HG03064 (cell line): ENCODE measurements around the gene AP5B1.
"Not testable (repeated sequence)": the region's sequence is repeated elsewhere in the genome, so short reads cannot be mapped to it uniquely, and the experiment has no call there.

Source experiments
- ATAC-seq: cut with Tn5 transposase; IDR thresholded peaks from one replicate; pipeline ENCODE4 v1.9.1; 2021; ENCODE audit warnings: low read depth; ENCODE audit not compliant: unreplicated experiment

Gene AP5B1

DNA sequence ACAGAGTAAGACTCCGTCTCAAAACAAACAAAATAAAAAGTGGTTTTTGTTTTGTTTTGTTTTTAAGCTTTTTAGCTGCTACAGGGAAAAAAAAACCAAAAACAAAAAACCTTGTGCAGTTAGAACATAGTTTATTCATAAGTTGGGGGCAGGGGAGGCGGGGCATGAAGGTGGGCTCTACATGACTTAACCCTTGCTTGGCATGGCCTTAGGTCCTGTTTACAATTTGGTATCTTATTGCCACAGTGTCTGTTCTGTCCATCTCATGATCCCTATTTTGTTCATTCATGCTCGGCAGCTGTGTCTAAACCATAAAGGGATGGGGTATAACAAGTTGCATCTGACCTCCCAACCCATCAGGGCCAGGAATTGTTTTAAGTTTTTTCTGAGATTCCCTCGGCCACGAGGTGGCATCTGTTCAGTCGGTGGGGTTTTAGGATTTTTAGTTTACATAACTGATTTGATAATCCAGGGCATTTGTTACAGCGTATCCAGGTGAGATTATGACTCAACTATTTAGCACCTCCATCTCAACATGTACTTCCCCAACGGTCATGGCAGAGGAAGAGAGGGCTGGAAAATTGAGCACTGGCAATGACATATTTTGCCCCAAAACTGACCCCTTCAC, 6.9 kb downstream of the AP5B1 start:
- no peak for ATAC-seq

DNA sequence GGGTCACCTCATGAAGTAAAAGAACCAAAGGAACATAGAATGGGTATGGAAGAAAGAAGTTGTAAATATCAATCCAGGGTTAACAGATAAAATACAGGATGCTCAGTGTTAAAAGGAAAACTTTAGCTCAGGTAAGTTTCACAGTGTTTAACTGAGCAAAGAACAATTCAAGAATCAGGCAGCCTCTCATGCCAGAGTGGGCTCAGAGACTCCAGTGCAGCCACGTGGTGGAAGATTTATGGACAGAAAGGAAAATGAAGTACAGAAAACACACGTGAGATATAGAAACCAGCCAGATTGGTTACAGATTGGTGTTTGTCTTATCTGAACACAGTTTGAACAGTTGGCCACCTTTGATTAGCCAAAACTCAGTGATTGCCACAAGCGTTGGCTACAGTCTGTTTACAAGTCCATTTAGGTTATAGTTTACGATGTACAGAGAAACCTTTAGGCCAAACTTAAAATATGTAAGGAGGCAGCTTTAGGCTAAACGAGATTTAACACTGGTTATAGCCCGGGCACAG, 9.1 kb downstream of the AP5B1 start:
- ATAC-seq = no peak

DNA sequence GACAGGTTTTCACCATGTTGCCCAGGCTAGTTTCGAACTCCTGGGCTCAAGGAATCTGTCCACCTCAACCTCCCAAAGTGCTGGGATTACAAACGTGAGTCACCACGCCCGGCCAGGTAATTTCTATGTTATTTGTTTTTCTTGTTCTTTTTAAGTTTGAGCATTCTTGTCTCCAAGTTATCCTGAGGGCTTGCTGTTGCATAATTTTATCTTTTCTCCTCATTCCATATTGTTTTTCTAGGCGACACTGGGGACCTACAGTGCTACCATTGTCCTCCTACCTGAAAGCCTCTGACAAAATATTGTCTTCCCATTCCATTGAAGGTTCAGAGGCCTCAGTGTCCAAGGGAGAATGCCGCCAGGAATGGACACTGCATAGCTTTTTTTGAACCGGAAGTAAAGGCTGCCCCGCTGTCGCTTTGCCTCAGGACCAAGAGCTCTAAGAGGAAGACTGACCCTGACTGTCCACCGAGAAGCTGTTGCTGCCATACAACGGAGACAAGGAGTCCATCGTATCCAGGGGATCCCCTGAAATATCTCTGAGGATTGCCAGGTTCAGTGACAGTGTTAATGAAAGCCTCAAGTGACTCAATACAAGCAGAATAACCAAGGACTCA, 9.7 kb downstream of the AP5B1 start:
- ATAC-seq = no peak

DNA sequence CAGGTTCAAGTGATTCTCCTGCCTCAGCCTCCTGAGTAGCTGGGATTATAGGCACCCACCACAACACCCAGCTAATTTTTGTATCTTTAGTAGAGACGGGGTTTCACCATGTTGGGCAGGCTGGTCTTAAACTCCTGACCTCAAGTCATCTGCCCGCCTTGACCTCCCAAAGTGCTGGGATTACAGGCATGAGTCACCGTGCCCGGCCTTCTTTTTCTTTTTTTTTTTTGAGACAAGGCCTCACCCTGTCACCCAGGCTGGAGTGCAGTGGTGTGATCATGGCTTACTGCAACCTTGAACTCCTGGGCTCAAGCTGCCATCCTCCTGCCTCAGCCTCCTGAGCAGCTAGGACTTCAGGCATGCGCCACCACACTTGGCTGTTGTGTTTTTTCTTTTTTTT, 13.0 kb downstream of the AP5B1 start:
- not testable (repeated sequence) for ATAC-seq

DNA sequence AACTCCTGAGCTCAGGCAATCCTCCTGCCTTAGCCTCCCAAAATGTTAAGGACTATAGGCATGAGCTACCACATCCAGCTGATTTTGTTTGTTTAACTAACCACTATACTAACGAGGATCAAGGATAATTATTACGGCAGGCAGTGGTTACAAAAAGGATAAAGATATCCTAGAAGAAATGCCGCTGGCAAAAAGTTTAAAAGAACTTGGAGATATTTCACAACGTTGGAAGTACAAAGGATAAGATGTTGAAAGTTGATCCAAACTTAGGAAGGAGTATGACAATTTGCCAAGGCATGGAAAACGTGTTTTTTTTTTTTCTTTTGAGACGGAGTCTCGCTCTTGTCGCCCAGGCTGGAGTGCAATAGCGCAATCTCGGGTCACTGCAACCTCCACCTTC, 13.4 kb downstream of the AP5B1 start:
- ATAC-seq = no peak

DNA sequence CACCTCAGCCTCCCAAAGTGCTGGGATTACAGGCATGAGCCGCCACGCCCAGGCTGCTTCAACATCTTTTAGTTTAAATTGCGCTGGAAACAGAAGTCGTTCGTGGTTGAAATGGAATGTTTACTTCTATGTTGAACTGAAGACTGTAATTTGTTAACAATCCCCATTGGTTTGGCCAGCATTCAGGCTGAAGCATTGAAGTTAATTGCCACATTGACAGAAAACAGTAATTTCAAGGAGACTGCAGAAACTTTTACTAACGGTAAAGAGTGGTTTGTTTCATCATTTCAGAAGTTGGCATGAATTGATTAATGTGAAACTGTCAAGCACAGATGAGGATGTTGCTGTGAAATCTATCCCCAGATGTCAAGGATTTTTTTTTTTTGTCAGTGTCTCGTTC, 14.2 kb downstream of the AP5B1 start:
- no peak for ATAC-seq

DNA sequence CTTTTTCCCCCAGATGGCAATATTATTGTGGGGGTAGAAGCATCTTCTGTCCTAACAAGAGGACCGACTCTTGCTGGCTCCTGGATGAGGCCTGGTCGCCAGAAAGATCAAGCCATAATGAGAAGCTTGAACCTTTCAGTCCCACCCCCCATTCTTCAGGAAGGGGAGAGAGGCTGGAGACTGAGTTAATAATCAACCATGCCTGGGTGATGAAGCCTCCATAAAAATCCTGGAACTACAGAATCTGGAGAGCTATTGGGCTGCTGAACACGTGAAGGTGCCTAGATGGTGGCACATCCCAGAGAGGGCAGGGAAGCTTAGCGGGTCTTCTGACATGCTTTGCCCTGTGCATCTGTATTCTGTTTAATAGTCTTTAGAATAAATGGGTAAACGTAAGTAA, 16.3 kb downstream of the AP5B1 start:
- no peak for ATAC-seq

DNA sequence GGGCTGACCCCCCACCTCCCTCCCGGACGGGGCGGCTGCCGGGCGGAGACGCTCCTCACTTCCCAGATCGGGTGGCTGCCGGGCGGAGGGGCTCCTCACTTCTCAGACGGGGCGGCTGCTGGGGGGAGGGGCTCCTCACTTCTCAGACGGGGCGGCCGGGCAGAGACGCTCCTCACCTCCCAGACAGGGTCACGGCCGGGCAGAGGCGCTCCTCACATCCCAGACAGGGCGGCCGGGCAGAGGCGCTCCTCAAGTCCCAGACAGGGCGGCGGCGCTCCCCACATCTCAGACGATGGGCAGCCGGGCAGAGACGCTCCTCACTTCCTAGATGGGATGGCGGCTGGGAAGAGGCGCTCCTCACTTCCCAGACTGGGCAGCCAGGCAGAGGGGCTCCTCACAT, 18.0 kb downstream of the AP5B1 start:
- ATAC-seq = not testable (repeated sequence)

DNA sequence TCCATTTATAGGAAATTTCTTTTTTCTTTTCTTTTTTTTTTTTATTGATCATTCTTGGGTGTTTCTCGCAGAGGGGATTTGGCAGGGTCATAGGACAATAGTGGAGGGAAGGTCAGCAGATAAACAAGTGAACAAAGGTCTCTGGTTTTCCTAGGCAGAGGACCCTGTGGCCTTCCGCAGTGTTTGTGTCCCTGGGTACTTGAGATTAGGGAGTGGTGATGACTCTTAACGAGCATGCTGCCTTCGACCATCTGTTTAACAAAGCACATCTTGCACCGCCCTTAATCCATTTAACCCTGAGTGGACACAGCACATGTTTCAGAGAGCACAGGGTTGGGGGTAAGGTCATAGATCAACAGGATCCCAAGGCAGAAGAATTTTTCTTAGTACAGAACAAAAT, 18.6 kb downstream of the AP5B1 start:
- not testable (repeated sequence) for ATAC-seq

DNA sequence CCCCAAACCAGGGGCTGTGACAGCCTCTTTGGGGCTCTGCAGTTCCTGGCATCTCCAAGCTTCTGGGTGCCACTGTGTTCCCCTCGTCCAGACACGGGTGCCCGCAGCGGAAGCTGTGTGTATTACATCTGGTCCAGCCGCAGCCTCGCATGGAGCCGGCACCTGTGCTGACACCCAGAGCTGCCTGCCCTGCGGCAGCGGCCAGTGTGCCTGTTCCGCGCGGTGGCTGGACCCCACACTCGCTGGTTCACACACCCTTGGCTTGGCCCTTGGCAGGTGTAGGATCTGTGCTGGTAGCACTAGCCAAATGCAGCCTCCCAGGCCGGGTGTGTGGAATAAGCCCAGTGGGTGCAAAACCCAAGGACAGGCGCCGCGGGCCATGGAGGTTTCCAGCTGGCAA, 35.7 kb downstream of the AP5B1 start:
- ATAC-seq = no peak

DNA sequence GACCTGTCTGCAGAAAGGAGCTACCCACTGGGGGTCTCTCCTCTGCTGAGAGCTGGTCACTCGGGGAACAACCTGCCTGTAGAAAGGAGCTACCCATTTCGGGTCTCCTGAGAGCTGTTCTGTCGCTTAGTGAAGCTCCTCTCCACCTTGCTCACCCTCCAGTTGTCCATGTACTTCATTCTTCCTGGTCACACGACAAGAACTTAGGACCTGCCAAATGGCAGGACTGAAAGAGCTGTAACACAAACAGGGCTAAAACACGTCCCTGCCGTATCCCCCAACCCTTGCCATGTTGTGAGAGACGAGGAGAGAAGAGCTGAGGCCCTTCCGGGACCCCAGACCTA, 36.1 kb downstream of the AP5B1 start:
- ATAC-seq = no peak

DNA sequence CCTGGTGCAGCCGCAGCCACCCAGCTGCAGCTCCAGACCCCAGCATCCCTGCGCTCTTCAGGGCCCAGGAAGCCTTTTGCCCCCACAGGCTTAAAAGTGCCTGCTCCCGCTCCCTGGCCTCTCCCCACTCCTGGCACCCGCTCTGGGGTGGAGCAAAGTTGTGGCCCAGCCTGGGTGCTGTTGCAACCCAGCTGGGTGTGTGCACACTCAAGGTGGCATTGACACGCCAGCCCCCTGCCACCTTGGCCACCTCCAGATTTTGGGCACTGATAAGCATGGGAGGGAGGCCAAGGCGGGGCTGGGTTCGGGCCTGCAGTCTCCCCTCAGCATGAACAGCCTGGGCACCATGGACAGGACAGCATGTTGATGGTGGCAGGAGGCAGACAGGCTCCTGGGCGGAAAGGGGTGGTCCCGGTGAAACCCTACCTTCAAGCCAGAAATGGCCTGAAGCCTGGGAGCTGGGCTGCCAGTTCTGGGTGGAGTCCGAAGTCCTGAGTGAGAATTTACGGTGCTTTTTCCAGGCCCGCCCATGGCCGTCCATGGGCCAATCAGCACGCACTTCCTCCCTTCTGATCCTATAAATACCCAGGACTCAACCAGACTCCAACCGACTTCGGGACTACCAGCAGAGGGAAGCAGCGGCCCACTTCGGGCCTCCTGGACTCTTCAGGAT, 36.6 kb downstream of the AP5B1 start:
- no peak for ATAC-seq

DNA sequence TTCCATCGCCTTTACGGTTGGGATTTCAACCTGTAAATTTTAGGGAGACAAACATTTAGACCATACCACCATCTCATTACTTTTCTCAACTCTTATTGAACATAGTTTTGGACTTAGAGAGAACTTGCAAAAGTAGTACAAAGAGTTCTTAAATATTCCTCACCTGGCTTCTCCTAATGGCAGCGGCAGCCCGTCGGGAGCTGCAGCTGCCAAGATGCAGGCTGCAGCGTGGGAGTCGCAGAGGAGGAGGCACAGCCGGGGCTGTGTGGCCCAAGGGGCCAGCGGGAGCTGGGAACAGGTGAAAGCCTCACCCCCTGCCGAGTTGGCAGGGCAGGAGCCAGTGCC, 37.1 kb downstream of the AP5B1 start:
- no peak for ATAC-seq

DNA sequence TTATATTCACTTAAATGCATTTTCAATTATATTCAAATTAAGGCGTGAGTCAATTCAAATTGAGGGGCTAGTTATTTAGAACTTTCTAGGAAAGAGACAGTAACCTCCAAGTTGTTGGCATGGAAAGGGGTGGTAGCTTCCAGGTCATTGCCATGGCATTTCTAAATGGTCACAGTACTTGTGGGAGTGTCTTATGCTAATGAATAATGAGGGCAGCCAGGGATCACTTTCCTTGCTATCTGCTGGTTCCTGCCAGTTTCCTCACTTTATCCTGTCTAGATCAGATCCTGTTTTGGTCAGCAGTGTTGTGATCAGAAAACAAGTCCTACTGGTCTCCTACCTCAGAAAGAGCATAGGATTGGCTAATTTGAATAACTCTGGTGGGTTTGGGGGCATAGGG, 38.4 kb downstream of the AP5B1 start:
- ATAC-seq = no peak

DNA sequence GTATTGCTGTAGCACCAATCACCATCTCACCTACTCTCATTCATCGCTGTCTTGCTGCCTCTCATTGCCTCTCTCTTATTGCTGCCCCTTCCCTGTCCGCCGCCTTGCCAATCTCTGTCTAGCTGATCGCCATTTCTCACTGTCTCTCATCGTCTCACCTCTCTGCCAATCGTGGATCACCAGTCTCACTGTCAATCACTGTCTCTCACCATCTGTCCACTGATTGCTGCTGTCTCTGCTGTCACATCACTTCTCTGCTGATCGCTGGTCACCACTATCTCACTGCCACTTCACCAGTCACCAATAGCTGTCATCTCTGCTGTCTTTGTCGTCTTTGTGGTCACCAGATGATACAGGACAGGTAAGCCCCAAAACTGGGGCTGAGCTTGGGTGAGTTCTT, 39.6 kb downstream of the AP5B1 start:
- no peak for ATAC-seq

DNA sequence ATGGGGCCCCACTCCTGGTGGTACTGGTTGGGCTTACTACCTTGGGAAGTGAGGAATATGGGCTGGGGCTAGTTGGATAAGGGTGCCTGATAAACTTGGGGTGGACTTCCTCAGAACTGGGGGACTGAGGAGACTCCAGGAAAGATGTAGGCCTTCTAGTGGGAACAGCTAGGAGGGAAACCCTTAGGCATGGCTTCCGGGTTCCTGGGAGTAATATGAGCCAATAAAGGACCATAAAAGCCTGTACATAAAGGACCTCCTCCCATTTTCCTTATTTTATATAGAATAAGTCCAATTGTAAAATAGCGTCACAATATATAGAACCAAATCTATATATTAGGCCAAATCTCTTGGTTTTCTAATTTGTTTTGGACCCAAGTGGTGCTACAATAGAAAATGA, 41.8 kb downstream of the AP5B1 start:
- ATAC-seq = no peak

DNA sequence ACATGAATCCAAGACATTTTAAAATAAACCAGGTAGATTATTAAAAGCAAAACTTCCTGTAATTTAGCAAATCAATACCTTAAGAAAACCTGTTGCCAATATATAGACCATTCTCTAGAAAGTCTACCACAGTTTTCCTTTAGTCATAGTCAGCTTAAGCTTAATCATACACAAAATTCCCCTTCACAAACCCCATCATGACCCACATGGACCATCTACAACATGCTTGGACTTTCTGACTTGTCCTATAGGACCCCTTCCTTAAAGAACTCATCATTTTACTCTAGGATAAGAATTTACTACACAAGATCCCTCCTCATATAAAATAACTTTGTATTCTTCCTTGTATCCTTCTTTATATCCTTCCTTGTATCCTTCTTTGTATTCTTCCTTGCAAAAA, 44.0 kb downstream of the AP5B1 start:
- no peak for ATAC-seq

DNA sequence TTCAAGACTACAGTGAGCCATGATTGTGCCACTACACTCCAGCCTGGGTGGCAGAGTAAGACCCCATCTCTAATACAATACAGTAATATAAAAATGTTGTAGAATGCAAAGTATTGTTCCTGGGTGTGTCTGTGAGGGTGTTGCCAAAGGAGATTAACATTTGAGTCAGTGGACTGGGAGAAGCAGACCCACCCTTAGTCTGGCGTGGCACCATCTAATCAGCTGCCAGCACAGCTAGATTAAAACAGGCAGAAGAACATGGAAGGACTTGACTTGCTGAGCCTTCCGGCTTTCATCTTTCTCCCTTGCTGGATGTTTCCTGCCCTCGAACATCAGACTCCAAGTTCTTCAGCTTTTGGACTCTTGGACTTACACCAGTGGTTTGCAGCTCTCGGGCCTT, 45.7 kb downstream of the AP5B1 start:
- ATAC-seq = not testable (repeated sequence)

DNA sequence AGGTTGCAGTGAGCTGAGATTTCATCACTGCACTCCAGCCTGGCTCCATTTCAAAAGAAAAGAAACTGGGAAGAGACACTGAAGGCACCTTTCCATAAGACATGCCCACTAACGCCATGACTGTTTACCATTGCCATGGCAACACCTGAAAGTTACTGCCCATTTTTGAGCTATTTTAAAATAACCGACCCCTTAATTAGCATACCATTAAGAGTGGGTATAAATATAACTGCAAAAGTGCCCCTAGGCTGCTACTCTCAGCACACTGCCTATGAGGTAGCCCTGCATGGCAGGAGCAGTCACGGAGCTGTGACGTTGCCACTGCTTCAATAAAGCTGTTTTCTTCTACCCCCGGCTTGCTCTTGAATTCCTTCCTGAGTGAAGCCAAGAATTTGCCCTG, 50.3 kb downstream of the AP5B1 start:
- no peak for ATAC-seq

DNA sequence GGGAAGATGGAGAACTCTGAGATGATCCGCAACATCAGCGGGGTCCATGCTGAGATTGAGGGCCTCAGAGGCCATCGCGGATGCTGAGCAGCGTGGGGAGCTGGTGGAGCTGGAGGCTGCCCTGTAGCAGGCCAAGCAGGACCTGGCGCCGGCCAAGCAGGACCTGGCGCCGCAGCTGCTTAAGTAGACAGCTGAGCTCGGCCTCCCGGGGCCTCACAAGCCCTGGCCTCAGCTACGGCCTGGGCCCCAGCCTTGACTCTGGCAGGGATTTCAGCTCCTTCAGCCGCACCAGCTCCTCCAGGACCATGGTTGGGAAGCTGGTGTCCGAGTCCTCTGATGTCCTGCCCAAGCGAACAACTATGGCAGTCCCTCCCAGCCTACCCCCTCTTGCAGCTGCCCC, 52.9 kb downstream of the AP5B1 start:
- no peak for ATAC-seq

DNA sequence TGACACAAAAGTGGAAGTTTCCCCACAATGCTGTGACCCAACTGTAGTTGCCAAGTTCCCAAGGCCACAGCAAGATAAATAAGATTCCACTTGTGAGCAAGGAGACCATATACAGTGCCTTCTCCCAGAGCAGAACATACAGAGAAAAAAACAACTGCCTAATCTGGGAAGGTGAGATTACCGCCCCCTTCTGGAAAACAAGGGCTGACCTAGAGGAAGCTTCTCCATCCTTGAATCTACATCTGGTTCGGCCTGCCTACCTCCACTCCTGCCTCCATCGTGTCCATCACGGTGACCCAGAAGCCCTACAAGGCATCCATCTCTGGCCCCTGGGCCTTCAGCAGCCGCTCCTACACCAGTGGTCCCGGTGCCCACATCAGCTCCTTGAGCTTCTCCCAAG, 54.1 kb downstream of the AP5B1 start:
- no peak for ATAC-seq
